GM21390 (cell line): ENCODE measurements around the gene SLC1A2.

Experiments
- ATAC-seq: cut with Tn5 transposase; IDR thresholded peaks from one replicate; pipeline ENCODE4 v1.9.1; 2021; ENCODE audit not compliant: unreplicated experiment

The SLC1A2 gene

DNA sequence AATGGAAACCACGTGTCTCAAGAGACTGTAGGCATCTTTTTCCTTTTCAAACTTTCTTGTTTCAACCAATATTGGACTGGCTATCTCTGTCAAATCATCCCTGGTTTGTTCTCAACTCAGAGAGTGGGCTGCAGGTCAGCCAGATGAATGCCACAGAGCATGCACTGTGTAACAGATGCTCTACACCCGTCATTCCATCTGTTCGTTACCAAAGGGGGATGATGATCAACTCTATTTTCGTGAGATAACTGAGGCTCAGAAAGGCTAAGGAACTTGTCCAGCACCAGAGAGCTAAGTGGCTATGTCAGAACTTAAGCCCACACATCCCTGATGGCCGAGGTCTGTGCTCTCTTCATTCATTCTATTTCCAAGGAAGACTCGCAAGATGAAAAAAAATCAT lies 42.1 kb downstream of the SLC1A2 start:
- no peak for ATAC-seq

DNA sequence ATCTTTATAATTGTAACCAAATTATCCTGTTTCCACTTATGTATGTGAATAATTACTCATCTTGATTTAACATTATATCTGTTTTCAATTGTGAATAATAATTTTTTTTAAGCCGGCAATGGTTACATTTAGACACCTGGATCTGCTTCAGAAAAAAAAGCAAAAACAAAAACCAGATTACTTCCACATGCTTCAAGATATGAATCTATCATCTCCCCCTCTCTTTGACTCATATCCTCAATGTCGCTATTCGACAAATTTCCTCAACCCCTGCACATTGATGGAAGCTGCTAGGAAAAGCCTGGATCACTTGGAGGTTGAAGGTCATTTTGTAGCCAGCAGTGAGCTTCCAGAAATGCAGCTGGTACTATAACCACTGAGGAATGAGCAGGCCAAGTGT lies 42.7 kb downstream of the SLC1A2 start:
- no peak for ATAC-seq

DNA sequence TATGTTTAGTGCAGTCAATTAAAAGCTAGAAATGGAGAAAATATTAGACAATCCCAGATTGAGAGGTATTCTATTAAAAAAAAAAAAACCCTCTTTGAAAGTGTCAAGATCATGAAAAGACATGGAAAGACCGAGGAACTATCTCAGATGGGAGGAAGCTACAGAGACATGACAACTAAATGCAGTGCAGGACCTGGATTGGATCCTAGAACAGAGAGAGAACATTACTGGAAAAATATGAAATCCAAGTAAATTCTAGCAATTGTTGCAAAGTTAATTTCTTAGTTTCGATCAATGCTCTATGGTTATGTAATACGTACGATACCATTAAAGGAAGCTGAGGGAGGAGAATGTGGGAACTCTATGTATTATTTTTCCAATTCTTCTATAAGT lies 43.2 kb downstream of the SLC1A2 start:
- ATAC-seq: no peak

DNA sequence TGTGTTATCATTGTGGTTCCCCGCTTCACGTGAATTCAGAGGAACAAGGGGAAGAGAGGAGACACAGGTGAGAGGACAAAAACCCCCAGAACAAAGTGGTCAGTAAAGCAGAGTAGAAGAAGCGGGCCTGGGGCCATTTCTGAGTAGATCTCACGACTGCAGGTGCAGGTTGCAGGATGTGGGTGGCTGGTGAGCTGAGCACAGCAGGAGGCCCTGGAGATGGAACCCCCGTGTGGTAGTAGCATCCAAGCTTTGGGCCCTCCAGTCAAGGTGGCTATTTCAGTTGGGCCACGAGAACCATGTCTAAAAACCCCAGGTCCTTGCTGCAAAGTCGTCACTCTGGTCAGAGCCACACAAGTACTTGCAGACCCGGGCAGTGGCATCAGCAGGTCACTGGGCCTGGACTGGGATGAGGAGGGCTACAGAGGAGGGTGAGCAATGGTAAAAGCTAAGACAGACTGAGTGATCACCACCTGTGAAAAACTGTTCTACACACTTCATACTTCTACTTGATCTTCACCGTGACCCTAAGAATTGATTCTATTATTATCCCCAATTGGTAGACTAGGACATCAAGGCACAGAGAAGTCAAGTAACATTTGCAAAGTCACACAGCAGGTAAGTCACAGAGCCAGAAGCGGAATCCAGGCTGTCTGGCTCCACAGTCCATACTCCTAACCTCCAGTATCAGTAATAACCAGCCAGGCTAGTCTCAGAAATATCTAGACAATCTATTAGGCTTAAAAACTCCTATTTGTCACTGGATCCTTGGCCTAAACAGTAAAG lies 43.8 kb downstream of the SLC1A2 start:
- no peak for ATAC-seq

DNA sequence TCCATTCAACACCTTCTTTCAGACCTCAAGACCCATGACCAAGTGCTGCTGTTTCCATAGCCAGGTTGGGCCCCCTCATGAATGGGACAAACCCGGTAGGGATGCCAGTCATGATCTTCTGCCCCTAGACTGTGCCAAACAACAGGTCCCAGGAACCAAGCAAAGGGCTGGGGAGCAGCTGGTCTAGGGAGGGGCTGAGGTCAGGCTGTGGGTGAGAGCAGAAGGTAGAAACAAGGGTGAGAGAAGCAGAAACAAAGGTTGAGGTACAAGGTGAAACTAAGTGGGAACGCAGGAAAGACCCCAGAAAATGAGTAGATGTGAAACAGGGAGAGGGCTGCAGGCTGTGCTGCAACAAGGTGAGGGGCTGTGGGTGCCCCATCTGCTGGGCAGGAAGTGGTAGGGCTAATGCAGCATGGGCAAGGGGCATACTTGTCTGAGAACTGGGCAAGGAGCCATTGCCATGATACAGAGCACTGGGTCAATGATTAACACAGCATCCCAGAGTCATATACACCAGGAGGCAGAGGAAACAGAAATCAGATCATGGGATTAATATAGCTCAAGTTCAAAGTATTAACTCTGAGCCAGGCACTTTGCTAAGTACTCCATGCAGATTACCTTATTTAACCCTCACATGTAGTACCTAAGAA lies 45.9 kb downstream of the SLC1A2 start:
- no peak for ATAC-seq

DNA sequence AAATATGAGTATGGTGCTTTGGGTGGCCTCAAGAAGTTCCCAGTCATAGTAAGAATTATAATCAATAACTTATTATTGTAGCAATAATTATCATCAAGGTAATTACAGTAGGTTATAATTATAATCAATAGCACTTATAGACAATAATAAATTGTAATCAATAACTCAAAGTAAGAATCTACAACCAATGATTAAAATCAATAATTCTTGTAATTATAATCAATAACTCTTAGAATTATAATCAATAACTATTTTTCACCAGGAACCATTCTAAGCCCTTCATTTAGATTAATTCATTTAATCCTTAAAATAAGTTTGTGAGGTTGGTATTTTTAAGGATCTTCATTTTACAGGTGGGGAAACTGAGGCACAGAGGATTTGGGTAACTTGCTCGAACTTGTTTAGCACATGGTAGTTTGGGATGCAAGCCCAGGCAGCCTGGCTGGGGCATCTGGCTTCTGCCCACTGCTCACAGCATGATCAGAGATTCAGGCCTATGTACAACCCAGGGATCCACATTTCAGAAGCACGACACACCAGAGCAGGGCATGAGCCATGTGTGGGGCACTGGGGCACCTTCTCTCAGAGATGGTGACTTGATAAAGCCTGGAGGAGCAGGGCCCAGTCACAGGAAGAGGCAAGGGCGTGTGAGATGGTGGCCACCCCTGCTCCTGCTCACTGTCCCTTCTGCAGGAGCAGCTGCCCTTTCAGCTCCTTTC lies 46.6 kb downstream of the SLC1A2 start:
- no peak for ATAC-seq

DNA sequence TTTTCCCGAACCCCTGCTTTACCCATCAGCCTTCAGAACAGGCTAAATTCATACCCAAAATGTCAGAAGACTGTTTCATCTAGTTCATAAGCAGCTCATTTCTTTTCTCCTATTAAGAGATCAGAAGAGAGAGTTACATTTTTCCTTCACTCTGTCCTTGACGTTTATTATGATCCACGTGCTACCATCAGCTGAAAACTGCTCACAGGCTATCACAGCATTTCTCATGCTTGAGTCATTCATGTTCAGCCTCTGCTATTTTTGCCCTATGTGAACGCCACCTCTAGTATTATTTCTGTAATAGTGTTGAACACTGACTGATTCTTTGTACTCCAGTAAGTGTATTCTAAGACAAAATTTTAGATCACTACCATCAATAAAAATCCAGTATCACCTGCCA lies 51.9 kb downstream of the SLC1A2 start:
- ATAC-seq: no peak

DNA sequence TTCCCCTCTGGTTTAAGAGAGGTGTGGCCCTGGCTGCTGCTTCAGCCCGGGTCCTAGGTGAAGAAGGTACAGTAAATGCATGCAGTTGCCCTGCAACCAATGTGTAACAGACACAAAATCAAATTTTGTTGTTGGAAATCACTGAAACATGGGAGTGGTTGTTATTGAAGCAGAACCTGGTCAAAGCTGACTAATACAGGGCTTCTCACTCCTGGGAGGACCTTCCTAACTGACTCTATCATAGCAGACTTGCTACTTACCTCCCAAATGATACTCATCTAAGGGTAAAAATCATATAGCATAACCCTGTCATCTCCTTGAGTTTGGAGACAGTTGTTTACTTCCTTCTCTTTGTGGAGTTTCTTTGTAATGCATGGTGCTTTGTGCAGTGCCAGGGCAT lies 52.6 kb downstream of the SLC1A2 start:
- no peak for ATAC-seq

DNA sequence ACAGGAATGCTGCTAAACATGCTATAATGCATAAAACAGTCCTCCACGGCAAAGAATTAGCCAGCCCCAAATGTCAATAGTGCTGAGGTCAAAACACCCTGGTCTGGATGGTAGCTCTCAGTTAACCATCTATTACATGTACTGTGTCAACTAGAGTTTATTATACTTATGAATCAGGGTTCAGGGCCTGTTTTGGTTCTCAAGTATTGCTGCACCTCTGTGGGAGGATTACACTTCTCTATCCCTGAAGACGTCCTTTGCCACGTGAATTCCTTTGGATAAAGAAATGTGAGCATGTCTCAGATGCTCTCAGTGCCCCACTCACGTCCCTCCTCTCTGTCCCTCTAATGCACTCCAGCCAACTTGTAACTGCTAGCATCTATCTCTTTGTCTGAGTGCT lies 53.4 kb downstream of the SLC1A2 start:
- ATAC-seq: no peak

DNA sequence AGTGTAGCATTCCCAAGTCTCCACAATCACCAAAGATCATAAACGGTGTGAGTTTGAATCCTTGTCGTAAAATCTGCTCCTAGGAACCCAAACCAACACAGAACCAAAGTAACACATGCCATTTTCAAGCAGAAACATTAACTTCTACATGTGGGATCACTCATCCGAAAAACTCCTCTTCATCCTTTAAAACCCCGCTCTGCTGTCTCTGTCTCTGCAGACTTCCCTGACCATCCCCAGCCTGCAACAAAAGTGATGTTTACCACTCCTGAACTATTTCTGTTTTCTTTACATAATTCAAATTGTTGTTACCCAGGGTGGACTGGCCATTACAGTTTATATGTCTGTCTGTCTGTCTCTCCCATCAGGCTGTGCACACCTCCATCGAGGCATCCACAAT lies 54.0 kb downstream of the SLC1A2 start:
- ATAC-seq: no peak

DNA sequence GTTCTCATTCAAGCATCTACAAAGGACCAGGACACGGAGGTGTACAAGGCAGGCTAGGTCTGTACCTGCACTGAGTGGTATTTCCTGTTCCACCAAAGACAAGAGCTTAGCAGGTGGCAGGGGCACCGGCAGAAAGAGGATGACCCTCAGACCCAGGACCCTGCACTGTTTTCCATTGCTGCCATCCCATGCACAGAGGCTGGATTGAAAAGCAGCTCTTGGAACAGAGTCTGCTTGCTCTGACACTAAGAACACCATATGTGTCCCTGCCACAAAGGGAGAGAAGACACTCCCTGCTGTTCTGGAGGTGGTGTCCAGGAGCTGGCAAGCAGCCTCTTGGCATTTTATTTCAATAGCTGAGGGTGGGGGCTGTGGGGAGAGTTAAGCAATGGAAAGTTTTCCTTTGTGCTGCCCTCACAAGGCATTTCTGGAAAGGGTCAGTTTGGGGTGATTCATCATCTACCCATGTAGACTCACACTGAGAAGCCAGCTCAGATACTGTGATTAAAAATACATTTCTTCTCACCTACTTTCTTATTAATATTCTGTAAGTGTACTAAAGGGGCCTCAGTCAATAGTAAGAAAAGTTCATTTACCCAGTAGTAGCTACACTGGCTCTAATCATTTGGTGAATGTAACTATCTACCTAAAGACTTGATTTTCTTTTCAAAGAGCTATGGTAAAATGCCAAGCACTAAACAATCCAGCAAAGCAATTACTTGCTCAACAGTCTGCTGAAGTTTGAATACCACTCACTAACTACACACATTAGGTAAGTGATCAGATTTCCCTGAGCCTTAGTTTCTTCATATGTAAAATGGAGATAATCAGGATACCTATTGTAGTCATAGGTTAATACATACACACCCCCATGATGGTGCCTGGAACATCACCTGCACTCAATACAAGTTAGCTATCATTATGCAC lies 55.2 kb downstream of the SLC1A2 start:
- ATAC-seq: no peak

DNA sequence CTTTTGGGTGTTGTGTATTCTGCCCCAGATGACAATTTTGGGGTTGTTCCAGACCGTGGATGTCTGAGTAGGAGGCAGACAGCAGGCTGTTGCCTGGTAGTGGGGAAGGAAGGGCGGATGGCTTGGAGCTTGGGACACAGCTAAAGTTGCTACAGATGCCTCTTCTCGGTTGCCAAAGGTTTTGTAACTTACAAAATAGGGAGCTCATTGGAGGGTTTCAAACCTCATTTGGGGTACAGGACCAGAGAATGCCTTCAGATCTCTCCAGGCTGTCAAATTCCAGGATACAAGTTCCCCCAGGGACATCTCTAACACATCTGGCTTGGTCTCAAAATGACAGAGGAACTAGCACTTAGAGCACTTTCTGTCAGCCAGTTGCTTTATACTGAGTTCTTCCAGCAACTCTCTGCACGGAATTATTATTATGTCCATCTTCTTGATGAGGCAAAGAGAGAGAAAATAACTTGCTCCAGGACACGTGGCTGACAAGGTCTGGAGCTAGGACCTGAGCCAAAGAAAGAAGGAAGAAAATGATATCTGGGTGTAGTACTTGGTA lies 56.0 kb downstream of the SLC1A2 start:
- no peak for ATAC-seq

DNA sequence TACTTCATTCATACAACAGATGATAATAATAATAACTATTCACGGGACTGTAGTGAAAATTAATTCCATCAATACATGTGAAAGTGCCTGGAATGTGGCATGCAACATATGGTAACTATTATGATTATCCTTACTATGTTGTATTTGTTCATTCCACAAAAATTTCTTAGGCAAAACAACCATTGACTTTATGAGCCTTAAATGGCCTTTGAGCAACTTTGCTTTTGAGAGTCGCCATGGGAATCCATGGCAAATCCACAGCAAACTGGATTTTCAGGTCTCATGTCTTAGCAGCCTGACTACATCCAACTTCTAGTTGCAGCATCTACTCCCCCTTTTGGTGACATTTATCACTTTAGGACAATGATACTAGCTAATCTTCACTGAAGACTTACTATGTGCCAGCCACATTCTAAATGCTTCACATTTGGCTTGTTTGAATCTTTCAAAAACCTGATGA lies 56.8 kb downstream of the SLC1A2 start:
- ATAC-seq: no peak

DNA sequence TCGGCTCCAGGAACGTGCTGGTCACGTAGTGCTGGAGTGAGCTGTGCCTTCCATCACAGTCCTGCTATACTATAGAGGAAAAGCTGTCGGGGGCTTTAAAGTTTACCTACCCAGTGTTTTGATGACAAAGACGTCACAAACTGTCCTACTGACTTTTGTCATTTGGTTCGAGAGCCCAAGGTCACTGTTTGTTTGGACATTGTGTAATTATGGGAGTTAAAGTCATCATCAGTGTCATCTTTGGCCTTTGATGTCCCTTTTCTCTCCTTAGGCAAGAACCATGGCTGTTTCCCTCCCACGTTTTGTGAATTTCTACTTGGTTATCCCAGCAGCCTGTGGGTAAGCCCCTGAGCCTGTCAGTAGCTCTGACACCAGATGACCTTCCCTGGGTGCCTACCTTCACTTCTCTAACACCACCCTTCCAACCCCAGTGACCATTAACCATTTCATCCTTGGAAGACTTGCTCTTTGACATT lies 59.3 kb downstream of the SLC1A2 start:
- ATAC-seq: no peak

DNA sequence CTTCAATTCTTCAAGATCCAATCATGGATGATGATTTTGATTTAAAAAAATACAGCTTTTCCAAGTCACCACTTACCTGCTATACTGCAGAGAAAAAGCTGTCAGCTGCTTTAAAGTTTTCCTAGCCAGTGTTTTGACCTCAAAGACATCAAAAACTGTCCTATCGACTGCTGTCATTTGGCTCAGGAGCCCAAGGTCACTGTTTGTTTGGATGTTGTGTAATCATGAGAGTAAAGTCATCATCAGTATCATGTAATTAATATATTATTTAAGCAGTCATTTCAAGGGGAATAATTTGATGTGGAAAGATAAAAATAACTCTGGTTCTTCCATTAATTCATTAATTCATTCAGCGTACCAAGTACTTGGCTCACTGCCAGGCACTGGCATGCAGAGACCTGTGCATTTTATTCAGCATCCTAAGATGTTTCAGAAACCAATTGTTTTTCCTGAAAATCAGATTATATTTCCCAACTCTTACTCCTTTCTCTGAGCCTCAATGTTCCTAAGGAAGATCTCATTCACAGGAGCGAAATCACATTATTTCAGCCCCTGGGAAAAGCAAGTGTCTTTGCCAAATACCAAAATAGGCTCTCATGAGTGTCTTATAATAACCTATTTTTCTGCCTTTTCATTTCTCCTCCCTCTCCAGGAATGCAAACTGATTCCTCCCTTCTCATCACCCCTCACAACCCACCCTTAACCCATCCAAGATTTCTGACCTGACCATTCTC lies 59.9 kb downstream of the SLC1A2 start:
- ATAC-seq: no peak

DNA sequence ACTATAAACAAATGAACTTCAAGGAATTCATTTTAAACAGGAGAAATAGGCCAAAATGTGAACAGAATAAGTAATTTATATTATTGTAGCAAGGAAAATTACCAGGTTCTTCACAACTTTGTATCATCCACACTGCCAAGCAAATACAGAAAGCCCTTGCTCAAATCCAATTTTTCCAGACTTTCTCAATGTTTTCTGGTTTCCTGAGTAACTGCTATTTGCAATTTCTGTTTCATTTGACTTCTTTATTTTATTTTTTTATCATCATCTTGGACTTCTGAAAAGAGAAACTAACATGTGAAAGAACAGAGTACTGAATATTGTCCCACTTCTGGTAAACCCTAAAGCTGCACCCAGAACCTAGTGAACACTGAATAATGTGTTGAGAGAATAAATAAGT lies 61.0 kb downstream of the SLC1A2 start:
- no peak for ATAC-seq

DNA sequence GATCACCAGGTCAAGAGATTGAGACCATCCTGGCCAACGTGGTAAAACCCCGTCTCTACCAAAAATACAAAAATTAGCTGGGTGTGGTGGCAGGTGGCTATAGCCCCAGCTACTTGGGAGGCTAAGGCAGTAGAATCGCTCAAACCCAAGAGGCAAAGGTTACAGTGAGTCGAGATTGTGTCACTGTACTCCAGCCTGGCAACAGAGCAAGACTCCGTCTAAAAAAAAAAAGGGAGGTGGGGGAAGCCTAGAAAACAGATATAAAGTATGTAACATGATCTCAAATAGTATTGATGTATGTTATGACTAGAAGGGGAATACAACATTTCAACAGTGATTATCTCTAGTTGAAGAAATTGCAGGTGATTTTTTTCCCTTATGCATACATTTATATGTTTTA lies 61.4 kb downstream of the SLC1A2 start:
- ATAC-seq: no peak

DNA sequence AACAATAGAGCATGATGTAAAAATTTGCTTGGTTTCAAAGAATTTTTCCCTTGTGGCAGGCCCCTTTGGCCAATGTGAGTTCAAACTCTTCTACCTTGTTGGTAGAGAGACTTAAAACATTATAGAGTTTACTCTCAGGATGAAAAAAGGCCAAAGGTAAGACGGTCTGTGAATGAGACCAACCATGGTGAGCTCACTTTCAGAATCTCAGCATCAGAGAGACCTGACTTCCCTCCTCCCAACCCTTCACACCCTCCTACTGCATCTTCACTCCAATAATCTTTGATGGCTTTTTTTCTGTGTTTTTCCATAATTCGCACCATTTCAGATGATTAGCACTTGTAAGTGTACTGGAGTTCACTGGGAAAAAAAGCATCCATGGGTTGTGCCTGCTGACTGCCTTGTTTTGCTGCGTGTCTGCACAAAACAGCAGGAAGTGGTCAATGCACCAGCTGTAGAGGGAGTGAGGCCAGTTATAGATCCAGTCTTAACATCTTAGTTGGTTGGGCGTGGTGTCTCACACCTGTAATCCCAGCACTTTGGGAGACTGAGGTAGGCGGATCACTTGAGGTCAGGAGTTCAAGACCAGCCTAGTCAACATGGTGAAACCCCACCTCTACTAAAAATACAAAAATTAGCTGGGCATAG lies 64.1 kb downstream of the SLC1A2 start:
- ATAC-seq: no peak

DNA sequence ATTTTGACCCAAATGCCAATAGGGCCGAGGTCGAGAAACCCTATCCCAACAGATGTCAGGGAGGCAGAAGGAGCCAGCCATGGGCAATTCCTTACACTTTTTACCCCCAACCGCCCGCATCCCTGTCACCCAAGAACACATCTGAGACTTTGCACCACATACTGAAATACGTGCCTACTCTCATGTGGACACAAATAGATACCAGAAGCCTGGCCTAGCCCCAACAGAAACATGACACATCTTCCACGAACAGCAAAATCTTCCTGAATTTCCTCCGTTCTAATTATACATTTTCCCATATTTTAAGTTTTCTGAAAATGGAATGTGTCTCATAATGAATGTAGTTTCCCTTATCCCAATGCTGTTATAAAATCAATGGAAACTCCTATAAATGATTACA lies 64.7 kb downstream of the SLC1A2 start:
- ATAC-seq: no peak
